GOT3 (cell line): Measurements from ENCODE around the gene USP12.
"Not testable (repeated sequence)": the region's sequence is repeated elsewhere in the genome, so short reads cannot be mapped to it uniquely, and the experiment has no call there.

Experiments
- DNase-seq: peaks from one replicate; lab custom pipeline; 2025; ENCODE audit warnings: mixed read lengths; lab: John Stamatoyannopoulos, UW

USP12 gene

DNA sequence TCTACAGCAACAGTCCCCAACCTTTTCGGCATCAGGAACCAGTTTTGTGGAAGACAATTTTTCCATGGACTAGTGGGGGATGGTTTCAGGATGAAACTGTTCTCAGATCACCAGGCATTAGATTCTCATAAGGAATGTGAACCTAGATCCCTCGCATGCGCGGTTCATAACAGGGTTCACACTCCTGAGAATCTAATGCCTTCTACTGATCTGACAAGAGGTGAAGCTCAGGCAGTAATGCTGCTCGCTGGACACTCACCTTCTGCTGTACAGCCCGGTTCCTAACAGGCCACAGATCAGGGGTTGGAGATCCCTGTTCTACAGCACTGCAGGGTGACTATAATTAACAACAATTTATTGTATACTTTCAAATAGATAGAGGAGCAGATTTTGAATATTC, 21.9 kb downstream of the USP12 start:
- no peak for DNase-seq

- no peak for DNase-seq
Observed at GRCh38 chr13:27148900-27149299, 22.7 kb downstream of the USP12 start.

DNA sequence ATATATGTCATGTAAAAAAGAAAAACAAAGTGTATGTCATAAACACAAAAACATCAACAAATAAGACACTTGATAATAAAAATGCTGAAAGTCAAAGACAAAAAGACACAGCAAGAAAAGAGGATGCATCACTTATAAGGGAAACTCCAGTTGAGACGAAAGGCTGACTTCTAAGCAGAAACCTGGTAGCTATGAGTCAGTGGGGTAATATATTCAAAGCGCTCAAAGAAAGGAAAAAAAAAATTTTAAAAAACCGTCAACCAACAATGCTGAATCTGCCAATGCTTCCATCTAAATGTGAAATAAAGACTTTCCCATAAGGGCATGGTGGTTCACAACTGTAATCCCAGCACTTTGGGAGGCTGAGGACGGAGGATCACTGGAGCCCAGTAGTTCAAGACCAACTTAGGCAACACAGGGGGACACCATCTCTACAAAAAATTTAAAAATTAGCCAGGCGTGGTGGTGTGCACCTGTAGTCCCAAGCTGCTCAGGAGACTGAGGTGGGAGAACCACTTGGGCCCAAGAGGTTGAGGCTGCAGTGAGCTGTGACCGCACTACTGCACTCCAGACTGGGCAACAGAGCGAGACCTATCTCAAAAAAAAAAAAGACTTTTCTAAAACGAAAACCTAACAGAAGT, 24.0 kb downstream of the USP12 start:
- no peak for DNase-seq

DNA sequence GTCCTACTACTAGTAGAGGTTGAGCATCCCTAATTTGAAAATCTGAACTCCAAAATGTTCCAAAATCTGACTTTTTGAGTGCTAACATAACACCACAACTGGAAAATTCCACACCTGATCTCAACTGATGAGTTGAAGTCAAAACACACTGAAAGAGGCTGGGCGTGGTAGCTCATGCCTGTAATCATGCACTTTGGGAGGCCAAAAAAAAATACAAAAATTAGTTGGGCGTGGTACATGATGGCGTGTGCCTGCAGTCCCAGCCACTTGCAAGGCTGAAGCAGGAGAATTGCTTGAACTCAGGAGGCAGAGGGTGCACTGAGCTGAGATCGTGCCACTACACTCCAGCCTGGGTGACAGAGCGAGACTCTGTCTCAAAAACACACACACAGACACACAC, 29.9 kb downstream of the USP12 start:
- DNase-seq = no peak

DNA sequence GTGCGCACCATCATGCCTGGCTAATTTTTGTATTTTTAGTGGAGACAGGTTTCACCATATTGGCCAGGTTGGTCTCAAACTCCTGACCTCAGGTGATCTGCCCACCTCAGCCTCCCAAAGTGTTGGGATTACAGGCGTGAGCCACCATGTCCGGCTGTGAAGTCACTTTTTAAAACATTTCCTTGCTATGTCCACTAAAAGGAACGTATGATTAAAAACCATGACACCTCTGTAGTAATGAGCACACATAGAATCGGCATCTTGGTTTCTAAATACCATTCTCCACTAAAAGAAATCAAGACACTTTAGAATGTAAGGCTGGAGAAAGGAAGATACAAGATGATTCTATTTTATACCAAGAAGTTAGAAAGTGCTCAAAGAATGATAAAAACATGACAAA, 30.5 kb downstream of the USP12 start:
- DNase-seq = not testable (repeated sequence)

- no peak for DNase-seq
Observed at GRCh38 chr13:27140060-27140459, 31.6 kb downstream of the USP12 start.

- DNase-seq = no peak
Observed at GRCh38 chr13:27139565-27139964, 32.0 kb downstream of the USP12 start.

DNA sequence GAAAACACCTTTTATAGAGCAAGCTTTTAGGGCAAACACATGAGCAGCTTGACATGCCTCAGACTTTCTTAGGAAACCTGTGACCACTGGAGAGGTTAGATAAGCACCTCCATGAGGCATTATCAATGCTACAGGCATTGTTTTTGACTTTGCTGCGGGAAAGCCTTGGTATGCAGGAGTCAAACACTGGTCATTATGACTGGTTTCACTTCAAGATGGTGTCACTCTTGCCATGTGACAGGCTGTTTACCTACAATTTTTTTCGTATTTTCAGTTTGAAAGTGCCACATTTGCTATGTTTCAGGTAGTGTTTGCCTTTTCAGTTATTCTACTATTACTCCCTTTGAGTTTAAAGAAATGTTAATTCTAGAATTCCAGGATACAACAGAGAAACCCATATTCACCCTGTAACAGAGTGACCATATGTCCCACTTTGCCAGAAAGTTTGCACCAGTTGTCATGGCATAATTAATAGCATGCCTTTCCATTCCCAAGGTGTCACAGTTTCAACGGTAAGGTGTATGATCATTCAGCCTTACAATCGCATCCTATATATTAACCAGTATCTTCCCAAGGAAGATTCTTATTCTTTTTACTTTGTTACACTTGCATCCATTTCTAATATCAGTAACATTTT, 33.0 kb downstream of the USP12 start:
- DNase-seq = no peak

DNA sequence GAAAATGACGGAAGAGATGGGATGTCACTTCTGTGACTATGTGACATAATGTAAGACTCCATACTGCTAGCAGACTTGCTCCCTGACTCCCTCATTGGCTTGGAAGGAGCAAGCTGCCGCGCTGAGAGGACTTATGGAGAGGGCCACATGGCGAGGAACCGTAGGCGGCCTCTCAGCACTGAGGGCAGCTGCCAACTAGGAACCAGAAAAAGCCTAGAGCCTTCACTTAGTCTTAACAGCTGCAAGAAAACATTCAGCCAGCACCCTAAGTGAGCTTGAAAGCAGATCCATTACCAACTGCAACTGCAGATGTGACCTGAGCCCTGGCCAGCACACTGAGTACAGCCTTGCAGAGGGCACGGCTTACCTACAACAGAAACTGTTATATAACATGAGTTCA, 33.9 kb downstream of the USP12 start:
- no peak for DNase-seq

DNA sequence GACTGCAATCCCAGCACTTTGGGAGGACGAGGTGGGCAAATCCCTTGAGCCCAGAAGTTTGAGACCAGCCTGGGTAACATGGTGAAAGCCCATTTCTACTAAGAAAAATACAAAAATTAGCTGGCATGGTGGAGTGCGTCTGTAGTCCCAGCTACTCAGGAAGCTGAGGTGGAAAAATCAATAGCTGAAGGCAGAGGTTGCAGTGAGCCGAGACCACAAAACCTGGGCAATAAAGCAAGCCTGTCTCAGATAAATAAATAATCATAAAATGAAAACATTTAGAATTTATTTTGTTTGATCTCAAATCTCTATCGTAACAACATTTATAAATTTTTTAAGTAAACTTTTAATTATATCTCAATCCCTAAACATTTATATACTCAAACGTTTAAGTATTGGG, 36.6 kb downstream of the USP12 start:
- DNase-seq = no peak

DNA sequence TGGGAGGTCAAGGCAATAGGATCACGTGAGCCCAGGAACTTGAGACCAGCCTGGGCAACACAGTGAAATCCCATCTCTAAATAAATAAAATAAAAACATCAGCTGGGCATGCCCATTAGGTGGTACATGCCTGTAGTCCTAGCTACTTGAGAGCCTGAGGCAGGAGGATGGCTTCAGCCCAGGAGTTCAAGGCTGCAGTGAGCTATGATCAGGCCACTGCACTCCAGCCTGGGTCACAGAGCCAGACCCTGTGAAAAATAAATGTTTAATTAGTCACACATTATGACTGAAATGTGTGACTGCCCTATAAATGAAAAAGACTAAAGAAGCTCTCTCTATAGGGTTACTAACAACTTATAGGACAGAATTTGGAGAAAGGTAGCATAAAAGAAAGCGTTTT, 37.7 kb downstream of the USP12 start:
- DNase-seq = no peak

DNA sequence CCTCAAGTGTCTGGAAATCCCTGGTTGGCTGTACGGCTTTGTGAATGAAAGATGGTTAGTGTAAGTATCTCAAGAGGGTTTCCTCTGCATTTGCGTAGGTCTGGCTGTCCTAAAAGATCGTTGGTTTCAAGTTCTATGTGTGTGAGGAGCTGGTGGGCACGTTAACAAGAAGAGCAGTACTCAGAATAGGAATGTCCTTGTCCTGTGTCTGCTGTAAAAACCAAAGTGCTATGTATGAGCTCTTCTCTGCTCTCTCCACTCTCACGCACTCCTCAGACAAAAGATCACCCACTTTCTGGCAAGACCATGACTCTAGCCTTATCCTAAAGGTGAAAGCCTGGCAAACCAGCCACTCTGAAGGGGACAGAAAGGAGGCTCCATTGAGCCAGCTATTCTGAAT, 39.1 kb downstream of the USP12 start:
- no peak for DNase-seq

DNA sequence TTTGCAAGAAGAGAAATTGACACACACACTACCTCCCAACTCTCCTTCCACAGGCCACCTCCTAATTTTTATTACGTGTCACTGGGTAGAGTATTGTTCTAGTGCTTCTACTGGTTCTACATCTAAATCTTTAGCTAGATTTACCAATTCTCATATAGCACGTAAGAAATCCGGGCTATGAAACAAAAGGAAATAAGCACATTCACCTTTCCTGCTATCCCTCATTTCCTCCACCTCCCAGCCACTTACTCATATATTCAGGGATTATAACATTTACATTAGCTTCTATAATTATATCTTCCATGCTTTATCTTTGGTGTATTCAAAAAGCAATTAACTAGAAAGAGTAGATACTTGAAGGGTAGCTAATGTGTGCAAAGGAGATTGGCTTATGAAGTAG, 39.7 kb downstream of the USP12 start:
- no peak for DNase-seq

DNA sequence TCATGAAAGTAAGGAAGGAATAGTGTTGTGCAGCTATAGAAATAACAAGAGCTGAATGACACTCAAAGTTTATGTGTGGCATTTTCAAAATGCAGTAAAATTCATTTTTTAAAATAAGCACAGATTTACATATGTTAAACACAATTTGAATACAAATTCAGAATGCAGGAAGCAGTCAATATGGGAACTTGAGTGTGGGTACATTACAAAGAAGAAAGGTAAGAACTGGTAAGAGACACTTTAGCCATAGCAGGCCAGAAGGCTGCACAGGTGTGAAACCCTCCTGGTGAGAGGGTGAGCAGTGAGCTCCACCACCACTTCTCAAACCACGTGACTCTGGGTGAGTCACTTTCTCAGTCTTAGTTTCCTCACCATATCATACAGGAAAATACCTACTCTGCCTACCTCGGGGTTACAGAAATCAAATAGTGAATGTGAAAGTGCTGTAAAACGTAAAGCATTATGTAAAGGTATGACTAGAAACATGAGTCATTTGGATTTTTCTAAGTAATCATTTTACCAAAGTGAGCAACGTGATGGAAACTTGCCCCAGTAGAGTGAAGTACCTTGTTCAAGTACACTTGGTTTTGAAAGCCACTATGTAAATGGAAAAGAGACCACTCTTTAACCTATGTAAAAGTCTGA, 40.5 kb downstream of the USP12 start:
- no peak for DNase-seq

DNA sequence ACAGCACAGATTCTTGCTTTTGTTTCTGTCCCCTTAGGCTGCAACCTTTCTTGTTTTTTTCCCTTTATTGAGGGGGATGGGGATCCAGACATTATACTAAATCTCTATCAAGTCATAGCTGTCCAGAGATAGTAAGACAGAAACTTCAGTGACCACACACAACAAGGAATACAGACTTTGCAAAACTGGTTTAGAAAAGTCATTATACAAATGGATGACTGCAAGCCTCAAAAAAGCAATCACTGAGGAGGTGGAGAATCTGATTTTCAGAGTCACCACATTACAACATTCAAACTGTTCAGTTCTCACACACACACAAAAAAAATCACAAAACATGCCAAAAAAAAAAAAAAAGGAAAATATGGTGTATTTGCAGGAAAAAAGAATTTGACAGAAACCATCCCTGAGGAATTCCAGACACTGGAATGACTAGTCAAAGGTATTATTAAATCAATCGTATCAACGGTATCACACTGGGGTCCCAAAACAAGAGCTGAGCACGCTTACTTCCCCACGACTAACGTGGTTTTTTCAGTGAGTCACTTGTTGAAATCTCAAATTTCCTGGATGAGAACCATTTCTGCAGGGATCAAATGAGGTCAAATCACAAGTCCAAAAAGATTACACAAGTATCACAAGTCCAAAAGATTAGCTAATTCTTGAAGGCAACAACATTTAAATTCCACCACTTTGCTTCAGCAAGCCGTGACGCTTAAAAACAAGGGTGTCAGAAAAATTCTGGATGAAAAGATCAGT, 41.2 kb downstream of the USP12 start:
- DNase-seq = no peak

- no peak for DNase-seq
Observed at GRCh38 chr13:27128825-27129627, 42.6 kb downstream of the USP12 start.

- DNase-seq = no peak
Observed at GRCh38 chr13:27126859-27127258, 44.8 kb downstream of the USP12 start.

DNA sequence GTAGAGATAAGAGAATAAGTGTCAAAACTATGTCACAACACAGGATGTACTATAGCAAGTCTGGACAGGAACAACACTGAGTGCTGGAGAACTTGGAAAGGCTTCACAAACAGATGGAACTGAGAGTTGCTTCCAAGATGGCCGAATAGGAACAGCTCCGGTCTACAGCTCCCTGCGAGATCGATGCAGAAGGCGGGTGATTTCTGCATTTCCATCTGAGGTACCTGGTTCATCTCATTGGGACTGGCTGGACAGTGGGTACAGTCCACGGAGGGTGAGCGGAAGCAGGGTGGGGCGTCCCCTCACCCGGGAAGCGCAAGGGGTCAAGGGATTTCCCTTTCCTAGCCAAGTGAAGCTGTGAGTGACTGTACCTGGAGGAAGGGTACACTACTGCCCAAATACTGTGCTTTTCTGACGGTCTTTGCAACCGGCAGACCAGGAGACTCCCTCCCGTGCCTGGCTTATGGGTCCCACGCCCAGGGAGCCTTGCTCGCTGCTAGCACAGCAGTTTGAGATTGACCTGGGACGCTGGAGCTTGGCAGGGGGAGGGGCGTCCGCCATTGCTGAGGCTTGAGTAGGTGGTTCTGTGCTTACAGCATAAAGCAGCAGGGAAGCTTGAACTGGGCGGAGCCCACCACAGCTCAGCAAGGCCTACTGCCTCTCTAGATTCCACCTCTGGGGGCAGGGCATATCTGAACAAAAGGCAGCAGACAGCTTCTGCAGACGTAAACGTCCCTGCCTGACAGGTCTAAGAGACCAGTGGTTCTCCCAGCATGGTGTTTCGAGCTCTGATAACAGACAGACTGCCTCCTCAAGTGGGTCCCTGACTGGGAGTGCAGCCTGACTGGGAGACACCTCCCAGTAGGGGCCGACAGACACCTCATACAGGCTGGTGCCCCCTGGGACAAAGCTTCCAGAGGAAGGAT, 46.0 kb downstream of the USP12 start:
- DNase-seq = no peak

- DNase-seq = no peak
Observed at GRCh38 chr13:27124571-27124970, 47.0 kb downstream of the USP12 start.

GRCh38 chr13:27123445-27123844, 48.2 kb downstream of the USP12 start:
- not testable (repeated sequence) for DNase-seq

- no peak for DNase-seq
Observed at GRCh38 chr13:27122036-27122435, 49.6 kb downstream of the USP12 start.
